ENCODE data around the gene BST1. TPM values are rescaled to one million over a fixed set of nuclear protein-coding genes. Genes with fewer than 3 reads are reported as not detected.
"Not testable (repeated sequence)": the region's sequence is repeated elsewhere in the genome, so short reads cannot be mapped to it uniquely, and the experiment has no call there.

BST1 gene
- total RNA-seq, 1 experiment from 2014 or later, result 0.31 TPM

DNA sequence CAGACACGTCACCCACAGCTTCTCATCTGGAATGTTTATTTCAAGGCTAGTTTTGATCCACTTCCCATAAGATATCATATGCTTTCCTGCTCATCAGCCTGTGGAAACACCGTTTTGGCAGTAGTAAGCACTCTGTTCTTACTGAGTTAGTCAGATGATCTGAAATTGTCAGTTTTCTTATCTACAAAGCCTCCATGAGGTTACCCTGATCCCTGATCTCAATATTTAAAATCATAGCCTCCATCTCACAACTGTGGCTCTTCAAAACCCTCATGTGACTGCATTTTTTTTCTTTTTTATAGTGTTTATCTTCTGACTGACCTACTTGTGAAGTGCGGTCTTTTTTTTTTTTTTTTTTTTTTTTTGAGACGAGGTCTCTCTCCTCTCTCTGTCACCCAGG lies 22.7 kb downstream of the BST1 start:
- DNase-seq, result no peak
- H3K36me3 ChIP-seq (ENCODE audit: low read depth), result no peaks in the 10 kb centered on the region
- H3K9me2 ChIP-seq (ENCODE audit: insufficient read depth), result no peaks in the 10 kb centered on the region
- no peaks in the 10 kb centered on the region for H3K79me2 ChIP-seq (ENCODE audit: low read depth)
- H3K4me2 ChIP-seq, result no peak overlapping the region
- POLR2A ChIA-PET (ENCODE audit: unreplicated experiment), result no interaction called here
- H3K4me1 ChIP-seq (replicated peaks; ENCODE audit: insufficient read depth), result no peaks in the 10 kb centered on the region
- no peak overlapping the region for H2AFZ ChIP-seq
- intact Hi-C loops (cut with micrococcal nuclease; ENCODE audit: unreplicated experiment), result loop anchor here (5.0 kb wide), 1 partner anchor 33 kb away; no protein-coding TSS in a partner anchor
- BruUV-seq (replicated peaks), result no TSS peak
- no peaks in the 10 kb centered on the region for H3K27me3 ChIP-seq (ENCODE audit: insufficient read depth, low read depth)
- TF ChIP-seq EZH2 (IDR thresholded peaks at IDR 0.05; ENCODE audit: low read depth) (no peak), CTCF (conservative IDR thresholded peaks at IDR 0.05) (no peak)
- no peak overlapping the region for H3K27ac ChIP-seq
- H3K9me3 ChIP-seq (ENCODE audit: insufficient read depth, low read depth), result no peaks in the 10 kb centered on the region
- no peaks in the 10 kb centered on the region for H3F3A ChIP-seq (ENCODE audit: insufficient read depth, low read depth)
- H4K20me1 ChIP-seq (ENCODE audit: insufficient read depth), result no peaks in the 10 kb centered on the region
- CTCF ChIA-PET, result interaction anchor here (0.8 kb wide), 1 partner anchor 162 kb away, joined by 5 read pairs; no protein-coding TSS in a partner anchor
- no peak overlapping the region for H3K4me3 ChIP-seq

- no peak for TF ChIP-seq EZH2 (IDR thresholded peaks at IDR 0.05; ENCODE audit: low read depth)
- TF ChIP-seq CTCF (conservative IDR thresholded peaks at IDR 0.05), result peak; percentile 86
- intact Hi-C loops (cut with micrococcal nuclease; ENCODE audit: unreplicated experiment), result loop anchor here (1.0 to 5.0 kb wide), 5 partner anchors 38 to 271 kb away; no protein-coding TSS in a partner anchor
- no peak overlapping the region for H3K27ac ChIP-seq
- CTCF ChIA-PET, result no interaction called here
- H3K4me2 ChIP-seq, result no peak overlapping the region
- H3F3A ChIP-seq (ENCODE audit: insufficient read depth, low read depth), result no peaks in the 10 kb centered on the region
- no peak overlapping the region for H3K4me3 ChIP-seq
- no peaks in the 10 kb centered on the region for H3K27me3 ChIP-seq (ENCODE audit: insufficient read depth, low read depth)
- peak; percentile 8 to 54 for DNase-seq
- H2AFZ ChIP-seq, result no peak overlapping the region
- H4K20me1 ChIP-seq (ENCODE audit: insufficient read depth), result no peaks in the 10 kb centered on the region
- no peaks in the 10 kb centered on the region for H3K9me3 ChIP-seq (ENCODE audit: insufficient read depth, low read depth)
- POLR2A ChIA-PET (ENCODE audit: unreplicated experiment), result no interaction called here
- no peaks in the 10 kb centered on the region for H3K79me2 ChIP-seq (ENCODE audit: low read depth)
- H3K4me1 ChIP-seq (replicated peaks; ENCODE audit: insufficient read depth), result no peaks in the 10 kb centered on the region
- BruUV-seq (replicated peaks), result no TSS peak
- no peaks in the 10 kb centered on the region for H3K9me2 ChIP-seq (ENCODE audit: insufficient read depth)
- H3K36me3 ChIP-seq (ENCODE audit: low read depth), result no peaks in the 10 kb centered on the region
Measured at GRCh38 chr4:15729910-15730533, 27.2 kb downstream of the BST1 start.

DNA sequence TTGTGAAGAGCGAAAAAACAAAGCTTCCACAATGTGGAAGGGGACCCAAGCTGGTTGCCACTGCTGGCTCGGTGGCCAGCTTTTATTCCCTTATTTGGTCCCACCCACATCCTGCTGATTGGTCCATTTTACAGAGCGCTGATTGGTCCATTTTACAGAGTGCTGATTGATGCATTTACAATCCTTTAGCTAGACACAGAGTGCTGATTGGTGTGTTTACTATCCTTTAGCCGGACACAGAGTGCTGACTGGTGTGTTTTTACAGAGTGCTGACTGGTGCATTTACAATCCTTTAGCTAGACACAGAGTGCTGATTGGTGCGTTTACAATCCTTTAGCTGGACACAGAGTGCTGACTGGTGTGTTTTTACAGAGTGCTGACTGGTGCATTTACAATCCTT lies 30.2 kb downstream of the BST1 start:
- CTCF ChIA-PET; H3K79me2 ChIP-seq (ENCODE audit: low read depth); H3K9me2 ChIP-seq (ENCODE audit: insufficient read depth); H2AFZ ChIP-seq; POLR2A ChIA-PET (ENCODE audit: unreplicated experiment); BruUV-seq (replicated peaks); H3K4me1 ChIP-seq (replicated peaks; ENCODE audit: insufficient read depth); H3K9me3 ChIP-seq (ENCODE audit: insufficient read depth, low read depth); H3F3A ChIP-seq (ENCODE audit: insufficient read depth, low read depth); H3K27ac ChIP-seq; H3K4me2 ChIP-seq; H3K36me3 ChIP-seq (ENCODE audit: low read depth); DNase-seq; H3K27me3 ChIP-seq (ENCODE audit: insufficient read depth, low read depth); H3K4me3 ChIP-seq; H4K20me1 ChIP-seq (ENCODE audit: insufficient read depth): not testable (repeated sequence)
- intact Hi-C loops (cut with micrococcal nuclease; ENCODE audit: unreplicated experiment), result loop anchor here (5.0 kb wide), 1 partner anchor 149 kb away; no protein-coding TSS in a partner anchor

DNA sequence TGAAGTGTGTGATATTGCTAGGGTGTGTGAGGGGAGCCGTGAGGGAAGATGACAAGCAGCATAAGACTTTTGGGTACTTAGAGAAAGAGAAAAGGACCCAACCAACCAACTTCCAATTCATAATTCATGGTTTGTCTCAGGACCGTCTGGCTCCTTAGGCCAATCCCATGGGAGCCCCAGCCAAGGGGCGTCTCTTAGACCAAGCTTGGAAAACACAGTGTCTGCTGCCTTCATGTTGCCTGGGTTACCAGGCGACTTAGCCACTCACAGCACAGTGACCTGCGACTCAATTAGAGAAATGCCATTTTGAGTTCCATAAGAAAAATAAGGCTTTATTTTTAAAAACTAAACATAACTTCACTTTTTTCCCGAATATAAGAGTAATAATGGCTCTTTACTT lies 32.7 kb downstream of the BST1 start:
- intact Hi-C loops (cut with micrococcal nuclease; ENCODE audit: unreplicated experiment), result no loop called here
- ChIA-PET POLR2A (ENCODE audit: unreplicated experiment) (no interaction called here), CTCF (no interaction called here)
- TF ChIP-seq EZH2 (IDR thresholded peaks at IDR 0.05; ENCODE audit: low read depth), result no peak
- DNase-seq, result no peak
- no TSS peak for BruUV-seq (replicated peaks)
- Histone ChIP-seq H2AFZ (no peak overlapping the region), H3K79me2 (ENCODE audit: low read depth) (no peaks in the 10 kb centered on the region), H4K20me1 (ENCODE audit: insufficient read depth) (no peaks in the 10 kb centered on the region), H3F3A (ENCODE audit: insufficient read depth, low read depth) (no peaks in the 10 kb centered on the region), H3K9me2 (ENCODE audit: insufficient read depth) (no peaks in the 10 kb centered on the region), H3K4me3 (no peak overlapping the region), H3K4me1 (replicated peaks; ENCODE audit: insufficient read depth) (no peaks in the 10 kb centered on the region), H3K36me3 (ENCODE audit: low read depth) (no peaks in the 10 kb centered on the region), H3K27me3 (ENCODE audit: insufficient read depth, low read depth) (no peaks in the 10 kb centered on the region), H3K9me3 (ENCODE audit: insufficient read depth, low read depth) (no peaks in the 10 kb centered on the region), H3K27ac (no peak overlapping the region), H3K4me2 (no peak overlapping the region)
